Measurements from ENCODE around the gene COPRS.

The COPRS gene, protein sequence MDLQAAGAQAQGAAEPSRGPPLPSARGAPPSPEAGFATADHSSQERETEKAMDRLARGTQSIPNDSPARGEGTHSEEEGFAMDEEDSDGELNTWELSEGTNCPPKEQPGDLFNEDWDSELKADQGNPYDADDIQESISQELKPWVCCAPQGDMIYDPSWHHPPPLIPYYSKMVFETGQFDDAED

DNA sequence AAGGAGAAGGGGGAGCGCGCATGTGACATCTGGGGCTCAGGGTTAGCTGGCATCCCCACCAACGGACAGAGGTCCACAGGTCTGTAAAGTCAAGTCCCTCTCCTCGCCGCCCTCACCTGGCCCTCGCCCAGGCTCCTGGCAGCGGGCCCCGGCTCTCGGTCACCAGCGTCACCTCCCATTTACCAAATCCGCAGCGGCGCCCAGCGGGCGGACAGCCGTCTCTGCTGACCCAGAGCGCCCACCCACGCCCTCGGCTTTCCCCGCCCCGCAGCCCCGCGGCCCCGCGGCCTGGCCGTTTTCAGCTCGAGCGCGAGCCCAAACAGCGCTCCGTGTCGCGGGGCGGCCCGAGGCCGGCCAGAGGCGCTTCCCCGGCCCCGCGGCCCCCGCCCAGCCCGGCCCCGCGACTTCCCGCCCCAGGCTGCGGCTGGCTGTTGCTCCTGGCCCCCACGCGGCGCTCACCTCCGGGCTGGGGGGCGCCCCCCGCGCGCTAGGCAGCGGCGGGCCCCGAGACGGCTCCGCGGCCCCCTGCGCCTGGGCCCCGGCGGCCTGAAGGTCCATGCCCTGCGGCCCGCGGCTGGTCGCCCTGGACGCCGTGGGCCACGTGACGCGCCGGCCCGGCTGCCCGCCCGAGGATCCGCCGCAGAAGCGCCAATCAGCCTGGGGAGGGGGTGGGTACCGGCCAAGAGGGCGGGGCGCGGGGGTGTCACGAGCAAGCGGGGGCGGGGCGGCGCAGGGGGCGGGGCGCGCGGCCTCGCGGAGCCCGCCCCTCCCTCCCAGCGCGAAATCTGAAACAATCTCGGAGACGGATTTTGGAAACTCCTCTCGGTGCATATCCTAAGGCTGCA lies at the start of gene COPRS:
Gene COPRS, minus strand, starts transcription at position 603 of the 845 bp plus-strand sequence. Its CDS starts 45 bp downstream, at position 558.
- DNase-seq: peak; percentile 36 to 96

DNA sequence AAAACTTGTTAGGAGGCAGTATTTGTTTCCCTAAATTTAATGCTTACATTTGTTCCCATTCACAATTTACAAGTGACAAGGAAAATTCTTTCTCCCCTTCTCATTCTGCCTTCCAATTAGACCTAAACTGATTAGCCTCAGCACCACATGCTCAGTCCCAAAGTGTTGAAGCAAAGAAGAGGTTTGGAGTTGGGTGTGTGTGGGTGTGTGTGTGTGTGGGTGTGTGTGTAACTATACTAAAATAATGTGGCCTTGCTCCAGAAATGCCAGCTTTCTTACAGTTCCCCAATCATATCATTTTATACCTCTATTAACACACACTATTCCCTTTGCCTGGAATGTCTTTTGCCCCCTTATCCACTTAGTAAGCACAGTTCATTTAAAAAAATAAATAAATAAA lies 49.3 kb upstream of the COPRS start:
- no peak for DNase-seq

GRCh38 chr17:31907342-31907962 lies 48.4 kb upstream of the COPRS start:
- no peak for DNase-seq

DNA sequence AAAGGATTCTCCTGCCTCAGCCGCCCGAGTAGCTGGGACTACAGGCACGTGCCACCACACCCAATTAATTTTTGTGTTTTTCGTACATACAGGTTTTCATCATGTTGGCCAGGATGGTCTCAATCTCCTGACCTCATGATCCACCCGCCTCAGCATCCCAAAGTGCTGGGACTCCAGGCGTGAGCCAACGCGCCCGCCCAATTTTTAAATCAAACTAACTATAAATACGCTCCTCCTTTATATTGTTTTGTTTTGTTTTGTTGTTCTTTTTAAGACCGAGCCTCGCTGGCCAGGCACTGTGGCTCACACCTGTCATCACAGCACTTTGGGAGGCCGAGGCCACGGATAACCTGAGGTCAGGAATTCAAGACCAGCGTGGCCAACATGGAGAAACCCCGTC lies 44.4 kb upstream of the COPRS start:
- no peak for DNase-seq

DNA sequence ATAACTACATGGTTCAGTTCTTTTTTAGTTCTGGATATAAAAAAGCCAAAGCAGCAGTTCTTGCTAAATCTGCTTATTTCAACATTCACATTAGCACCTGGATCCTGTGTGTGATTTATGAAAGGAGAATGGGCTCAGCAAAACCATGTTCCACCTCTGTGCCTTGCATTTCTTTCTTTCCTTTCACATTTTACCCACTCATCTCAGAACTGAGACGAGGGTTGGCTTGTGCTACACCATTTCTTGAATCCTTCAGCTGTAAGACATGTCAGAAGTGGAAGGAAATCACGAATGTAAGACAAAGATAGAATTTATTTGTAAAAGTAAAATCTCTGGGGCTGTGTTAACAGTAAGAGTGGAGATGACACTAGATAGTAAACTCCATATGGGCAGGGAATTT lies 43.6 kb upstream of the COPRS start:
- no peak for DNase-seq

DNA sequence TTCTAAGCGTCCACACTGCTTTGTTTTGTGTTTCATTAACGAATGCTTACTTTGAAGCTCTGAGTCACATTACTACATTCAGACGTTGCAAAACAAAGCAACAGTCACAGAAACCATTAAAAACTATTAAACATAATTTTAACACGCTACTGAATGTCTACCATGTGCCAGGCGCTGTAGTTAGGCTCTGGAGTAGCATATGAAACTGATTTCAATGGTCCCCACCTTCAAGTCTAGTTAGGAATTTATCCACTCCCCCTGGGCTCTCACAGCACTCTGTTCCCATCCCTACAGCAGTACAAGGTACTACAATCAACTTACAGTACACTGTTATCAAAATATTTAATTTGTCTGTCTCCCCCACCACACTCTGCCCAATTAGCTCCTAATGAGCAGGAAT lies 41.8 kb upstream of the COPRS start:
- DNase-seq: peak in 1 of 2 experiments; percentile 31

DNA sequence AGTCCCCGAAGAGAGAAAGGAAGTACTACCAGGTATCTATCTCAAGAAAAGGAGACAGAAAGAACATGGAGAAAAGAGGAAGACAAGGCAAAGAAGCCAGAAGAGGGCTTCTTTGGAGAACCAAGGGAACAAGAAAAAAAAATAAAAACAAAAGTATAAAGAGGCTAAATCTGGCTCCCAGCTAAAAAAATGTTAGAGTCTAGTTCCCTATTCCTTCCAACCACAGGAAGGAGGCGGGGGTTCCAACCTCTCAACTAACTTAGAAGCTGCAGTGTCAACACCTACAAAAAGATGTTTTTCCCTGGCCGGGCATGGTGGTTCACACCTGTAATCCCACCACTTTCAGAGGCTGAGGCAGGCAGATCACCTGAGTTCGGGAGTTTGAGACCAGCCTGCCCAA lies 29.1 kb upstream of the COPRS start:
- no peak for DNase-seq

- no peak for DNase-seq
Observed at GRCh38 chr17:31882571-31882970, 23.5 kb upstream of the COPRS start.

GRCh38 chr17:31880311-31880710 lies 21.3 kb upstream of the COPRS start:
- DNase-seq: no peak

GRCh38 chr17:31878703-31879073 lies 19.6 kb upstream of the COPRS start:
- no peak for DNase-seq

GRCh38 chr17:31877911-31878702 lies 19.1 kb upstream of the COPRS start:
- no peak for DNase-seq

DNA sequence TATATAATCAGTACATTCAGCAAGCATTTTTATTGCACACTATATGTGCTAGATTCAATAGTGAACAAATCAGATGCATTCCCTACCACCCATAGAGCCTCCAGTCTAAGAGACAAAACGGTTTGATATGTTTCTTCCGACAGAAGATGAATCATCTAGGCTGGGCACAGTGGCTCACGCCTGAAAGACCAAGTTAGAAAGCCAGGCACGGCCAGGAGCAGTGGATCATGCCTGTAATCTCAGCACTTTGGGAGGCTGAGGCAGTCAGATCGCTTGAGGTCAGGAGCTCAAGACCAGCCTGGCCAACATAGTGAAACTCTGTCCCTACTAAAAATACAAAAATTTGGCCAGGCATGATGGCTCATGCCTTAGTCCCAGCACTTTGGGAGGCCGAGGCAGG lies 18.3 kb upstream of the COPRS start:
- DNase-seq: no peak

GRCh38 chr17:31875081-31875480 lies 16.0 kb upstream of the COPRS start:
- DNase-seq: no peak

- peak; percentile 16 to 34 for DNase-seq
Observed at GRCh38 chr17:31869797-31870568, 10.9 kb upstream of the COPRS start.

GRCh38 chr17:31869031-31869430 lies 10.0 kb upstream of the COPRS start:
- DNase-seq: no peak

DNA sequence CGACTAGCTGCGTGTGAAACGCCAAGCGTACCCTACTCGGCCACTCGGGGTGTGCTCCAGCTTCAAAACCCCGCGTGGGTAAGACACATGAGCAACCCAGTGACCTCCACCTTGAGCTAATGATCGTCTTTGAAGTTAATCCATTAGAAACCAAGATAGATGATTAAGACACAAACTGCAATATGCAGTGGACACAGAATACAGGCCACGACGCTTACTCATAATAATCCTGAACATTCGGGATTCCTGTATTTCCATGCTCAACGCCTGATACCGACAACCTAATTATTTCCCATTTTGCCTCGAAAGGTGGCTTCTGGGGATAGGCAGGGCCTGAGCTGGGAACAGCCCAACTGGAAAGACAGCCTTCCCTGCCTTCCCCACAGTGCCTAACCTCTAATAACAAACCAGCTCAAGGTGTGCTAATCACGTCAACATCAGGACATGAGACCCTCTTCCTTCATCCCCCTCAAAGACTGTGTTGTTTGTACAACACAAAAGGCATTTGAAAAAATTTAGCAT lies 504 bp upstream of the COPRS start:
- DNase-seq: no peak

DNA sequence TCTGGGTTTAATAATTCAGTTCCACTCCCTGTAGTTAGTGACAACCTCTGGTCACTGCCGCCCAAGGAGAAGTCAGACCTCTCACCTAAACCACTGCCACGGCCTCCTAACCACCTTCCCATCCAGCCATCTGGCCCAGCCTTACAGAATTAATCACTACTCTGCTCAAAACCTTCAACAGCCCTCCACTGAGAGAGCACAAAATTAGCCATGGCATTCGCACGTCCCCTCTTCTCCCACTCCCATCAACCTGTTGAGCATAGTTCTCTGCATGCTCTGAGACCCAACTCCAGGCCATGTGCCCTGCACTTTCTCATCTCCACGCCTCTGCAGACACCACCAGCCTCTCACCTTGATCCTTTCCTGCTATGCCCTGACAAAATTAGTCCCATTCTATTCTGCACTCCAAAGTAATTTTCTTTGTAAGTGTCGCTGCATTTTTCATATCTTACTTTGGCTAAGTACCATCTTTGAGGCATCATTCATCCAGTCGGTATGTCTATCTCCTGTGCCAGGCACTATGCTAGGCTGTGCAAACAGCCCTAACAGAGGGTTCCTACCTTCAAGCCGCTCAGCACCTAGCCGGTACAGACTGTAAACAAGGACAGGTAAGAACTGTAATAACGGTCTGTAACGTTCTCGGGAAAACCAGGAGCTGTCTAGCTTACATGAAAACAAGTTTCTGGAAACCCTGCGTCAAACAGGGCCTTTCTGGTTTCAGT lies 963 bp downstream of the COPRS start:
- peak; percentile 19 to 75 for DNase-seq

DNA sequence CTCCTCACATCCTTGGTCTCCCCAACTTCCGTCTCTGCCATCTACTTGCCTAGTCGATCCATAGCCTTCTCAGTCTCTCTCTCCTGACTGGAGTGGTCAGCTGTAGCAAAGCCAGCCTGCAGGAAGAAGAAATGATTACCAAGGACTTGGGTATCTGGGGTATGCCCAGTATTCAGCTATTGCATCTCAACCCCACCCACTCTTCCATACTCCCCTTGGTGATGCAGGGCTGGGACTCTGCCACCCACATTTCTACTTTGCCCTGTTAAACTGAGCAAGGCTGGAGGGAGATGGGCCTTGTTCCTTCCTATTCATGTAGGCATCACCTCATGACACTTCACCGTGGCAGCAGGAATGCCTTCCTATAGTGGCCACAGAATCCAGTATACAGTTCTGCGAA lies 2.3 kb downstream of the COPRS start:
- no peak for DNase-seq

- DNase-seq: peak; percentile 69 to 79
Observed at GRCh38 chr17:31854672-31855071, 4.4 kb downstream of the COPRS start.

- DNase-seq: no peak
Observed at GRCh38 chr17:31853911-31854470, 5.1 kb downstream of the COPRS start.

DNA sequence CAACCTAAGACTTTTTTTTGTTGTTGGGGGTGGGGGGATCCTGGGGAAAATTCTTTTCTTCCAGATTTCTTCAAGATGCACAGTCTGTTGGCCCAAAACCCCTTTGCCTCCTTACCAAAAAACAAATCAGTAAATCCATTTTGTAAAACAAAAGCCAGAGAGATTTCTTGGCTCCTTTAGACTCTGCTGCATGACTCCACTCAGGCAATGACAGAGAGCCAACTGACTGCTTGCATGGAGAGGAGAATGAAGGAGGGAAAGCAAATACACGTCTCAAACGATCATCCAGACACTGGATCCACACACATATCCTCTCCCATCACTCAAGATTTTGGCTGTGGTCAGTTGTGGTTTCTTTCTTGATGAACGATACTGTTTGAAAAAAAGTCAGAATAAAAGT lies 13.8 kb downstream of the COPRS start:
- DNase-seq: no peak

Measured in NCI-H526 (cell line).